ENCODE data around the gene CCDC71L. TPM values are rescaled to one million over a fixed set of nuclear protein-coding genes. Genes with fewer than 3 reads are reported as not detected.

The CCDC71L gene
- total and polyA plus RNA-seq, 2 of the 4 experiments (the other 2 are of a cell fraction): 19.7 to 20.6 TPM

DNA sequence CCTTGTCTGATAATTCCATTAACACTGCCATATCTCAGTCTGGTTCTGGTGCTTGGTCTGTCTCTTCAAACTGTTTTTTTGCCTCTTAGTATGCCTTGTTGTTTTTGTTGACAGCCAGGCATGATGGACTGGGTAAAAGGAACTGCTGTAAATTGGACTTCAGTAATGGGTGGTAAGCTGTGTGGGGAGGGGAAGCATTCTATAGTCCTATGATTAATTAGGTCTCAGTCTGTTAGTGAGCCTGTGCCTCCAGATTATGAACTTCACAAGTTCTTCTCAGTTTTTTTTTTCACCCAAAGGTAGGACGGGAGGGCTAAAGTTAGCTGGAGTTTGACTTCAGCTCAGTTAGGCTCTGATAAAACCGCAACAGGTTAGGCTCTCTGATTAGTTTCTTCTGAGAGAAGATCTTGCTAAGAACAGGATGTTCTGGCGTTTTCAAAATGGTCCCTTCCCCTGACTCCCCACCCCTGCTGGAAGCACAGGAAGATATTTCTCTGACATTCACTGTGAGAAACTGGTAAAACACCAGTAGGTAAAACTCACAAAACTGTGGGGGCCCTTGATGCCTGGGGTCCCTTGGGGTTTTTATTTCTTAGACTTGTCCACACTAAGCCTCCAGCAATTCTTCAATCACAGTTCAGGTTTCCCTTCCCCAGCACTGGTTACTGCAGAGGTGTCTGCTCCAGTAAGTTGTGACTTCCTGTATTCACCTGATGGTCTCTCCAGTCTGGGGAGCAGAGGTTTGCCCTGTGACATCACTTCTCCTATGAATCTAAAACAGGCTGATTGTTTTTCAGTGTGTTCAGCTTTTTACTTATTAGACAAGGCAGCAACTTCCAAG, 43.3 kb upstream of the CCDC71L start:
- ChIA-PET CTCF (no interaction called here), POLR2A (ENCODE audit: unreplicated experiment) (no interaction called here)
- in situ Hi-C loops (cut with MboI; ENCODE audit: low sequenced_read_pairs): no loop called here
- H3K27ac ChIP-seq (ENCODE audit: insufficient read depth, low read length): no peak overlapping the region
- H3K14ac ChIP-seq (replicated peaks; ENCODE audit: low read depth, low read length): peak overlapping the region; percentile 72; the same call in 1 of the 2 replicates
- 0 out of 2 replicates have a peak overlapping the region, but pooled peaks have one; percentile 13 for H2BK120ac ChIP-seq (ENCODE audit: low read depth, low read length)
- H3K9me1 ChIP-seq (ENCODE audit: insufficient read depth, low read length): no peaks in the 10 kb centered on the region
- intact Hi-C loops (cut with micrococcal nuclease): no loop called here
- no peaks in the 10 kb centered on the region for H3K36me3 ChIP-seq (ENCODE audit: control insufficient read depth, insufficient read depth, low read length)
- peaks cover under 1% of the 10 kb centered on the region; the same call in 1 of the 2 replicates for H3K9me3 ChIP-seq (ENCODE audit: control insufficient read depth, insufficient read depth, low read length)
- H4K20me1 ChIP-seq (ENCODE audit: insufficient read depth, low read length): no peaks in the 10 kb centered on the region
- dilution Hi-C loops (cut with HindIII; ENCODE audit: low sequenced_read_pairs, unreplicated experiment): no loop called here
- no peak overlapping the region for H2AK9ac ChIP-seq (replicated peaks; ENCODE audit: low read depth, low read length, poor library complexity)
- 0 out of 2 replicates have a peak overlapping the region, but pooled peaks have one; percentile 36 for H4K91ac ChIP-seq (ENCODE audit: insufficient read depth, low read depth, low read length)
- BruUV-seq (replicated peaks): no TSS peak
- H3K23ac ChIP-seq (ENCODE audit: low read depth, low read length): peak overlapping the region; percentile 51; the same call in 1 of the 2 replicates
- peak overlapping the region in 1 of 2 experiments; percentile 19; a peak in 2 of 4 replicates for H4K8ac ChIP-seq (ENCODE audit: low read depth in 2 of 2, low read length in 2 of 2)
- H2BK5ac ChIP-seq (ENCODE audit: low read depth, low read length, poor library complexity, severe bottlenecking): no peak overlapping the region
- H2AFZ ChIP-seq (replicated peaks; ENCODE audit: low read length, poor library complexity): no peak overlapping the region
- H2AK5ac ChIP-seq (ENCODE audit: low read depth, low read length): no peak overlapping the region
- H3K56ac ChIP-seq (ENCODE audit: extremely low read depth, insufficient read depth, low read length): no peak overlapping the region
- ATAC-seq (ENCODE audit: low read depth) (no peak), DNase-seq (no peak)
- H3K18ac ChIP-seq (ENCODE audit: low read depth, low read length): no peak overlapping the region
- H2BK20ac ChIP-seq (ENCODE audit: low read depth, low read length): no peak overlapping the region
- H3K9ac ChIP-seq (ENCODE audit: low read depth, low read length): no peak overlapping the region
- WGBS, 2 experiments (ENCODE audit: extremely low coverage in 2 of 2, insufficient read length in 1 of 2): no CpG with 5 or more reads among the region's 3 CpGs
- TF ChIP-seq MXI1 (IDR thresholded peaks at IDR 0.05; ENCODE audit: borderline replicate concordance, low read depth, low read length) (no peak), MAFK (IDR thresholded peaks at IDR 0.05; ENCODE audit: low read depth, low read length) (no peak), POLR2A (IDR thresholded peaks at IDR 0.05; ENCODE audit: low read depth, low read length) (no peak)
- H3K79me1 ChIP-seq (ENCODE audit: low read depth in 1 of 2, low read length in 2 of 2): no peaks in the 10 kb centered on the region
- H3K4me3 ChIP-seq (ENCODE audit: insufficient read depth, low read depth, low read length): no peak overlapping the region
- H3K4me2 ChIP-seq (ENCODE audit: low read depth, low read length): no peak overlapping the region
- 0 out of 3 replicates have a peak overlapping the region, but pooled peaks have one; percentile 26 for H2BK15ac ChIP-seq (ENCODE audit: low read depth, low read length)
- no peaks in the 10 kb centered on the region for H3K4me1 ChIP-seq (ENCODE audit: control insufficient read depth, insufficient read depth, low read length)
- no peak overlapping the region for H3K4ac ChIP-seq (ENCODE audit: low read depth, low read length)
- H4K5ac ChIP-seq (ENCODE audit: low read depth, low read length): peak overlapping the region; percentile 25; the same call in 1 of the 2 replicates
- H3K27me3 ChIP-seq (ENCODE audit: control insufficient read depth, insufficient read depth, low read length): no peaks in the 10 kb centered on the region

Measured in IMR-90 (cell line).